ENCODE data around the gene BSPRY. TPM values are rescaled to one million over a fixed set of nuclear protein-coding genes. Genes with fewer than 3 reads are reported as not detected.

The BSPRY gene
- total and polyA plus RNA-seq, 2 experiments from 2014 or later, result 4.8 to 6.6 TPM

DNA sequence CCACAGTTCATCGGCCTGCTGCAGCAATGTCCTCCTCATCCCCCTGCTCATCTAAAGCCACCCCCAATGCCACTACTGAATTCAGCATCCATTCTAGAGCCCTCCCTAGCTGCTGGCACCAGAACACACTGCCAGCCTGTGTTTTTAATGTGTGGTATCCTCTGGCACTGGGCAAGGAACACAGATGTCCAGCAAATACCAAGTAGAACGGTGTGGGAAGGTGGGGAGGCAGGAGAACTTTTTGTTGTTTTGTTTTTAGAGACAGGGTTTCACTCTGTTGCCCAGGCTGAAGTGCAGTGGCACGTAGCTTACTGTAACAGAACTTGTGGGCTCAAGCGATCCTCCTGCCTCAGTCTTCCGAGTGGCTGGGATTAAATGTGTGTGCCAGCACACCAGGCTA is 22.7 kb downstream of the BSPRY start (continued):
- TF ChIP-seq, protein P1, sequence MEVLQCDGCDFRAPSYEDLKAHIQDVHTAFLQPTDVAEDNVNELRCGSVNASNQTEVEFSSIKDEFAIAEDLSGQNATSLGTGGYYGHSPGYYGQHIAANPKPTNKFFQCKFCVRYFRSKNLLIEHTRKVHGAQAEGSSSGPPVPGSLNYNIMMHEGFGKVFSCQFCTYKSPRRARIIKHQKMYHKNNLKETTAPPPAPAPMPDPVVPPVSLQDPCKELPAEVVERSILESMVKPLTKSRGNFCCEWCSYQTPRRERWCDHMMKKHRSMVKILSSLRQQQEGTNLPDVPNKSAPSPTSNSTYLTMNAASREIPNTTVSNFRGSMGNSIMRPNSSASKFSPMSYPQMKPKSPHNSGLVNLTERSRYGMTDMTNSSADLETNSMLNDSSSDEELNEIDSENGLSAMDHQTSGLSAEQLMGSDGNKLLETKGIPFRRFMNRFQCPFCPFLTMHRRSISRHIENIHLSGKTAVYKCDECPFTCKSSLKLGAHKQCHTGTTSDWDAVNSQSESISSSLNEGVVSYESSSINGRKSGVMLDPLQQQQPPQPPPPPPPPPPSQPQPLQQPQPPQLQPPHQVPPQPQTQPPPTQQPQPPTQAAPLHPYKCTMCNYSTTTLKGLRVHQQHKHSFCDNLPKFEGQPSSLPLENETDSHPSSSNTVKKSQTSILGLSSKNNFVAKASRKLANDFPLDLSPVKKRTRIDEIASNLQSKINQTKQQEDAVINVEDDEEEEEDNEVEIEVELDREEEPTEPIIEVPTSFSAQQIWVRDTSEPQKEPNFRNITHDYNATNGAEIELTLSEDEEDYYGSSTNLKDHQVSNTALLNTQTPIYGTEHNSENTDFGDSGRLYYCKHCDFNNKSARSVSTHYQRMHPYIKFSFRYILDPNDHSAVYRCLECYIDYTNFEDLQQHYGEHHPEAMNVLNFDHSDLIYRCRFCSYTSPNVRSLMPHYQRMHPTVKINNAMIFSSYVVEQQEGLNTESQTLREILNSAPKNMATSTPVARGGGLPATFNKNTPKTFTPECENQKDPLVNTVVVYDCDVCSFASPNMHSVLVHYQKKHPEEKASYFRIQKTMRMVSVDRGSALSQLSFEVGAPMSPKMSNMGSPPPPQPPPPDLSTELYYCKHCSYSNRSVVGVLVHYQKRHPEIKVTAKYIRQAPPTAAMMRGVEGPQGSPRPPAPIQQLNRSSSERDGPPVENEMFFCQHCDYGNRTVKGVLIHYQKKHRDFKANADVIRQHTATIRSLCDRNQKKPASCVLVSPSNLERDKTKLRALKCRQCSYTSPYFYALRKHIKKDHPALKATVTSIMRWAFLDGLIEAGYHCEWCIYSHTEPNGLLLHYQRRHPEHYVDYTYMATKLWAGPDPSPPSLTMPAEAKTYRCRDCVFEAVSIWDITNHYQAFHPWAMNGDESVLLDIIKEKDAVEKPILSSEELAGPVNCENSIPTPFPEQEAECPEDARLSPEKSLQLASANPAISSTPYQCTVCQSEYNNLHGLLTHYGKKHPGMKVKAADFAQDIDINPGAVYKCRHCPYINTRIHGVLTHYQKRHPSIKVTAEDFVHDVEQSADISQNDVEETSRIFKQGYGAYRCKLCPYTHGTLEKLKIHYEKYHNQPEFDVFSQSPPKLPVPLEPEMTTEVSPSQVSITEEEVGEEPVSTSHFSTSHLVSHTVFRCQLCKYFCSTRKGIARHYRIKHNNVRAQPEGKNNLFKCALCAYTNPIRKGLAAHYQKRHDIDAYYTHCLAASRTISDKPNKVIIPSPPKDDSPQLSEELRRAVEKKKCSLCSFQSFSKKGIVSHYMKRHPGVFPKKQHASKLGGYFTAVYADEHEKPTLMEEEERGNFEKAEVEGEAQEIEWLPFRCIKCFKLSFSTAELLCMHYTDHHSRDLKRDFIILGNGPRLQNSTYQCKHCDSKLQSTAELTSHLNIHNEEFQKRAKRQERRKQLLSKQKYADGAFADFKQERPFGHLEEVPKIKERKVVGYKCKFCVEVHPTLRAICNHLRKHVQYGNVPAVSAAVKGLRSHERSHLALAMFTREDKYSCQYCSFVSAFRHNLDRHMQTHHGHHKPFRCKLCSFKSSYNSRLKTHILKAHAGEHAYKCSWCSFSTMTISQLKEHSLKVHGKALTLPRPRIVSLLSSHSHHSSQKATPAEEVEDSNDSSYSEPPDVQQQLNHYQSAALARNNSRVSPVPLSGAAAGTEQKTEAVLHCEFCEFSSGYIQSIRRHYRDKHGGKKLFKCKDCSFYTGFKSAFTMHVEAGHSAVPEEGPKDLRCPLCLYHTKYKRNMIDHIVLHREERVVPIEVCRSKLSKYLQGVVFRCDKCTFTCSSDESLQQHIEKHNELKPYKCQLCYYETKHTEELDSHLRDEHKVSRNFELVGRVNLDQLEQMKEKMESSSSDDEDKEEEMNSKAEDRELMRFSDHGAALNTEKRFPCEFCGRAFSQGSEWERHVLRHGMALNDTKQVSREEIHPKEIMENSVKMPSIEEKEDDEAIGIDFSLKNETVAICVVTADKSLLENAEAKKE (CRISPR knock-in tag; IDR thresholded peaks at IDR 0.05), result no peak
- TF ChIP-seq, protein P2, sequence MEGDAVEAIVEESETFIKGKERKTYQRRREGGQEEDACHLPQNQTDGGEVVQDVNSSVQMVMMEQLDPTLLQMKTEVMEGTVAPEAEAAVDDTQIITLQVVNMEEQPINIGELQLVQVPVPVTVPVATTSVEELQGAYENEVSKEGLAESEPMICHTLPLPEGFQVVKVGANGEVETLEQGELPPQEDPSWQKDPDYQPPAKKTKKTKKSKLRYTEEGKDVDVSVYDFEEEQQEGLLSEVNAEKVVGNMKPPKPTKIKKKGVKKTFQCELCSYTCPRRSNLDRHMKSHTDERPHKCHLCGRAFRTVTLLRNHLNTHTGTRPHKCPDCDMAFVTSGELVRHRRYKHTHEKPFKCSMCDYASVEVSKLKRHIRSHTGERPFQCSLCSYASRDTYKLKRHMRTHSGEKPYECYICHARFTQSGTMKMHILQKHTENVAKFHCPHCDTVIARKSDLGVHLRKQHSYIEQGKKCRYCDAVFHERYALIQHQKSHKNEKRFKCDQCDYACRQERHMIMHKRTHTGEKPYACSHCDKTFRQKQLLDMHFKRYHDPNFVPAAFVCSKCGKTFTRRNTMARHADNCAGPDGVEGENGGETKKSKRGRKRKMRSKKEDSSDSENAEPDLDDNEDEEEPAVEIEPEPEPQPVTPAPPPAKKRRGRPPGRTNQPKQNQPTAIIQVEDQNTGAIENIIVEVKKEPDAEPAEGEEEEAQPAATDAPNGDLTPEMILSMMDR (conservative IDR thresholded peaks at IDR 0.05; ENCODE audit: low read depth in 2 of 2), result no peak
- no peak for TF ChIP-seq NANOG (IDR thresholded peaks at IDR 0.05; ENCODE audit: borderline replicate concordance)
- TF ChIP-seq CREB1 (CRISPR knock-in tag; IDR thresholded peaks at IDR 0.05; ENCODE audit: low read depth), result no peak
- TF ChIP-seq, protein P3, sequence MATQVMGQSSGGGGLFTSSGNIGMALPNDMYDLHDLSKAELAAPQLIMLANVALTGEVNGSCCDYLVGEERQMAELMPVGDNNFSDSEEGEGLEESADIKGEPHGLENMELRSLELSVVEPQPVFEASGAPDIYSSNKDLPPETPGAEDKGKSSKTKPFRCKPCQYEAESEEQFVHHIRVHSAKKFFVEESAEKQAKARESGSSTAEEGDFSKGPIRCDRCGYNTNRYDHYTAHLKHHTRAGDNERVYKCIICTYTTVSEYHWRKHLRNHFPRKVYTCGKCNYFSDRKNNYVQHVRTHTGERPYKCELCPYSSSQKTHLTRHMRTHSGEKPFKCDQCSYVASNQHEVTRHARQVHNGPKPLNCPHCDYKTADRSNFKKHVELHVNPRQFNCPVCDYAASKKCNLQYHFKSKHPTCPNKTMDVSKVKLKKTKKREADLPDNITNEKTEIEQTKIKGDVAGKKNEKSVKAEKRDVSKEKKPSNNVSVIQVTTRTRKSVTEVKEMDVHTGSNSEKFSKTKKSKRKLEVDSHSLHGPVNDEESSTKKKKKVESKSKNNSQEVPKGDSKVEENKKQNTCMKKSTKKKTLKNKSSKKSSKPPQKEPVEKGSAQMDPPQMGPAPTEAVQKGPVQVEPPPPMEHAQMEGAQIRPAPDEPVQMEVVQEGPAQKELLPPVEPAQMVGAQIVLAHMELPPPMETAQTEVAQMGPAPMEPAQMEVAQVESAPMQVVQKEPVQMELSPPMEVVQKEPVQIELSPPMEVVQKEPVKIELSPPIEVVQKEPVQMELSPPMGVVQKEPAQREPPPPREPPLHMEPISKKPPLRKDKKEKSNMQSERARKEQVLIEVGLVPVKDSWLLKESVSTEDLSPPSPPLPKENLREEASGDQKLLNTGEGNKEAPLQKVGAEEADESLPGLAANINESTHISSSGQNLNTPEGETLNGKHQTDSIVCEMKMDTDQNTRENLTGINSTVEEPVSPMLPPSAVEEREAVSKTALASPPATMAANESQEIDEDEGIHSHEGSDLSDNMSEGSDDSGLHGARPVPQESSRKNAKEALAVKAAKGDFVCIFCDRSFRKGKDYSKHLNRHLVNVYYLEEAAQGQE (IDR thresholded peaks at IDR 0.05; ENCODE audit: unreplicated experiment), result no peak
- TF ChIP-seq EZH2 (IDR thresholded peaks at IDR 0.05; ENCODE audit: low read depth, unreplicated experiment), result no peak
- TF ChIP-seq JUNB (IDR thresholded peaks at IDR 0.05; ENCODE audit: unreplicated experiment), result no peak
